Bone marrow (tissue), 2 donors: Measurements from ENCODE around the gene SERAC1.
A peak's percentile ranks its signal among the peaks of the same experiment; 100 is the strongest.

Experiments used
- DNase-seq, 2 donors: peaks; one replicate each; lab custom pipeline; 2025; lab: John Stamatoyannopoulos, UW

Gene SERAC1

DNA sequence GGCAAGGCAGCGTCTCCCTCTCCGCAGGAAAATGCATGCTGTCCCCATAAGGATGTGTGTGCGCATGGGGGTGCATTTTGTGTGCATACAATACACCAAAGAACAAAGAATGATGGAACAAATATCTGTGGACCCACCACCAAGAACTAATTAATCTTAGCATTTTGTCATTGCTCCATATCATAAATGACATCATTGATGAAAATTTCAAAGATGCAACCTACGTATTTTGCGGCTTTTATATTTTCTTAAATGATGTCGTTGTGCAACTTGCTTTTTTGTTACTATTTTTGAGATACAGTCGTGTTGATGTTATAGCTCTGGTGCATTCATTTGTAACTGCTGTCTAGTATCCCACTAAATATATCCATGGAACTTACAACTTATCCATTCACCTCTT lies 89.7 kb downstream of the SERAC1 start:
- no peak for DNase-seq

DNA sequence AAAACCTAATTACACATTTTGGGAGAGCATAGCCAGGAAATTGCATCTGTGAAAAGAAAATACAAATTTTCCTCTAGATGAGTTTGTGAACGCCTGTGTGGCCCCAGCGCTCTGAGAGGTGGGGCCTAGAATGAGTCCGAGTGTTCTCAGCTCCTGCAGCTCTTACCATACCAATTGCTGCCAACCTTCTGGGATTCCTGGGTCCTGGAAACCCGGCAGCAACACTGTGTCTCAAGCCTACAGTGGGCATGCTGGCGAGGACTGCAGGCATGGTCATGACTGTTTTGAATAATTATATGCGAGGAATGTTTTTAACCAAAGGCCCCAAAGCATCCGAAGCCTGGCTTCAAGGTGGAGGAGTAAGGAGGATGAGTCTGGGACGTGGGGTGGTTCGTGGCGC lies 90.4 kb downstream of the SERAC1 start:
- no peak for DNase-seq

DNA sequence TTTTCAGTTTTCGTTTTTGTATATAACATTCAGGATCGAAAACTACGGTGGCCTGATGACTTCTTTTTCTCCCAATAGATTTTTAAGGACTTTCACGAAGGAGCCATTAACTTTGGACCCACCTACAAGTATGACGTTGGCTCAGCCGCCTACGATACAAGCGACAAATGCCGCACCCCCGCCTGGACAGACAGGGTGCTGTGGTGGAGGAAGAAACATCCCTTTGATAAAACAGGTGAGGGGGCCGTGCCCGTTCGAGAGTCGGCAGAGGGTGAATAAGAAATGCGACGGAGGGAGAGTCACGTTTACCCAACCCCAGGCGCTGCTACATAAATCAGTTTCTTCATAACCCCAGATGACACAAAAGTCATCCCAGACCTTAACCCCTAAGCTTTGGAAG lies 91.5 kb downstream of the SERAC1 start:
- no peak for DNase-seq

DNA sequence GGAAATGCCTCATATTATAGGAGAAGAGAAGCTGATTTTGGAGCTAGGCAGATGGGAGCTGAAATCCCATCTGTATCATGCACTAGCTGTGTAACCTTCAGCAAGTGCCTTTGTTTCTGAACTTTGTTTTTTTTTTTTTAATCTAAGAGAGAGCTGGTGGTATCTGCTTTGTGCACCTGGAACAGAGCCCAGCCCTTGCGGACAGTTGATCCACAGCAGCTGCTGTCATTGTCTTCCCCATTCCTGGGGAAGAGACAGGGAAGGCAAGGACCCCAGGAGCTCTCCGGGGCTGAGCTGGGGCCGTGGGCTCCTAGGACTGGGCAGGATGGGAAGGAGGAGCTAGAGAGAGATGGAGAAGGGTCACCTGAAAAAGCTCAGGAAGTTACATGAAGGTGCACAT lies 94.3 kb downstream of the SERAC1 start:
- DNase-seq = no peak

DNA sequence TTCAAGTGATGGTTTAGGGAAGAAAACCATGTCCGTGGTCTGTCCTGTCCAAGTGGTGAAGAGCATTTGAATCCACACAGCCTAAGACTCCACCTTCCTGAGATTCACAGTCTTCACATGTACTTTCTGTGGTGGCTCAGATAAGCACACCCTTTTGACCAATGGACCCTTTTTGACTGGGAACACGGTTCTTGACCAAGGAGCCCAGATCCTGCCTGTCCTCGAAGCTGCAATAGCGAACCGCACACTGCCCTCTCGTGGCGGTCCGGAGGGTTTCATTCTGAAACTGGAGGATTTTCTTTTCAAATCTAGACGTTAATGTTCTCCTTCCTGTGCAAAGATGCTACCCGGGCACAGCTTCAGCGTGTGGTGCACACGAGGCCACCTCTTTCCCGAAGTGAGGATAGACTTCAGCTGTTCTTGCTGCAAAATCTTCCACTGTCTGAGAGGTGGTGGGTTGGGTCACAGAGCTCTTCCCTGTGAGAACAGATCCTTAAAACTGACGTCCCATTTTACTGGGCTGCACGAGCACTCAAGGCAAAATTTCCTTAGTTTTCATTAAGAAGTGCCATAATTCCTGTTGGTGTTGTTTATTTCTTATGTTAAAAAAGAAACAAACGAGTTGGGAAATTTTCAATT lies 95.9 kb downstream of the SERAC1 start:
- peak; percentile 18 to 62 for DNase-seq

DNA sequence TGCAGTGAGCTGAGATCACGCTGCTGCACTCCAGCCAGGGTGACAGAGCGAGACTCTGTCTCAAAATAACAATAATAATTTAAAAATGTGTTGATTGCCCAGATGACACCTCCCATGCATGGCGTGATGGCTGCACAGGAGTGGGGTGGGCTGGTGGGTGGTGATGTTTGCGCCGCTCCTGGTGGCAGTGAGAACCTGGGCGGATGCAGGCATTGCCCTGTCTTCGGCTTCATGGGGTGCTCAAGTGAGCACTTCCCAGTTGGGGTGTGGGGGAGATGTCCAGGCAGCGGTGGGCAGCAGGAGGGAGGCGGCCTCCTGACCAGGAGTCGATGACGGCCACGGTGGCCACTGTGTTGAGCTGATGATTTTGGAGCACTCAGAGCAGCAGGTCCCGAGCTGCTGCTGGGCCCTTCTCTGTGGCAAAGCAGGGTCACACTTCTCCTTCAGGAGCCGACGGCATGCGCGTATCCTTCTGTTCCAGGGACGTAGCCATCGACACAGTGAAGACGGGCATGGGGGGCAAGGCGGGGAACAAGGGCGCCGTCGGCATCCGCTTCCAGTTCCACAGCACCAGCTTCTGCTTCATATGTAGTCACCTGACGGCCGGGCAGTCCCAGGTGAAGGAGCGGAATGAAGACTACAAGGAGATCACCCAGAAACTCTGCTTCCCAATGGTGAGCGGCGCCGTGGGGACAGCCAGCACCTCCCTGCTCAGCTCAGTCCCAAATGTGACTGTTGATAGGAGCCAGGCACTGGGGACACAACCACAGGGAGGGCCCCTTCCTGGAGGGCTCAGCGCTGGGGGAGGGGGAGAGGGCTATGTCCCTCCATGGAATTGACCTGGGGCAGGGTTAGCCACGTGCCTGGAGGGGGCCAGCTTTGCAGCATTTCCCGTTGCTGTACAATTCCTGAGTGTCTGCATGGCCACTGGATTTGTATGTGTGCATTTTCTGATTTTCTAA lies 96.7 kb downstream of the SERAC1 start:
- no peak for DNase-seq

DNA sequence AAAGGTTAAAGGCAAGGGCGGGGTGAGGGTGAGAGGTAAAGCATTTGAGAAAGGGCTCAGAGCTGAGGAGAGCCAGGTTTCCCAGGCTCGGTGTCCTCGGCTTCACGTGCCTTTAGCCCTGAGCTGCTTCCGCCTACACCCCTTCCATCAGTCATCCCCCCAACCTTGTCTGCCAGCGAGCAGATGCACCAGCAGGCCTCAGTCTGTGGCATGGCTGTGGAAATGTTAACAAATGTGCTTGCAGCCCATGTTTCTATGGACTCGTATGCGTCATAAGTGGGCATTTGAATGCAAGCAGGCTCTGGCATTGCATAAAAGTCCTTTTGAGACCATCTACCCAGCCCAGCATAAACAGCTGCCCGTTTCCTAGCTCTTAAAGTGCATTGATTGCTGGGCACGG lies 97.5 kb downstream of the SERAC1 start:
- DNase-seq = no peak

DNA sequence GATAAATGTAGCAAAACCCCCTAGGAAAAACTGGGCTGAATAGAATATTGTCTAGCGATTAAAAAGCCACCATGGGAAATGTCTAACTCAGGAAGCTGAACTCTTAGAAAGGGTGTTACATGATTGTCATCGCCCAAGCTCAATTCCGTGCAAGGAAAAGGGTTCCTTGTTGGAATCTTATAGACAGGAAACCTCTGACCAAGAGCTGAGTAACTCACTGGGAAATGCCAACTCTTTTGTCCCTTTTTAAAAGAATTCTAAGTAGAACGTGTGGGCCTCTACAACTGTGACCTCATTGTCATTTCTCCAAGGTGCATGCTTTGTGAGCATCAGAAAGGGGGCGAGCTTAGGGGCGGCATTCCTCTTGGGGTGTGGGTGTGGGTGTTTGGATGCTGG lies 98.3 kb downstream of the SERAC1 start:
- no peak for DNase-seq

DNA sequence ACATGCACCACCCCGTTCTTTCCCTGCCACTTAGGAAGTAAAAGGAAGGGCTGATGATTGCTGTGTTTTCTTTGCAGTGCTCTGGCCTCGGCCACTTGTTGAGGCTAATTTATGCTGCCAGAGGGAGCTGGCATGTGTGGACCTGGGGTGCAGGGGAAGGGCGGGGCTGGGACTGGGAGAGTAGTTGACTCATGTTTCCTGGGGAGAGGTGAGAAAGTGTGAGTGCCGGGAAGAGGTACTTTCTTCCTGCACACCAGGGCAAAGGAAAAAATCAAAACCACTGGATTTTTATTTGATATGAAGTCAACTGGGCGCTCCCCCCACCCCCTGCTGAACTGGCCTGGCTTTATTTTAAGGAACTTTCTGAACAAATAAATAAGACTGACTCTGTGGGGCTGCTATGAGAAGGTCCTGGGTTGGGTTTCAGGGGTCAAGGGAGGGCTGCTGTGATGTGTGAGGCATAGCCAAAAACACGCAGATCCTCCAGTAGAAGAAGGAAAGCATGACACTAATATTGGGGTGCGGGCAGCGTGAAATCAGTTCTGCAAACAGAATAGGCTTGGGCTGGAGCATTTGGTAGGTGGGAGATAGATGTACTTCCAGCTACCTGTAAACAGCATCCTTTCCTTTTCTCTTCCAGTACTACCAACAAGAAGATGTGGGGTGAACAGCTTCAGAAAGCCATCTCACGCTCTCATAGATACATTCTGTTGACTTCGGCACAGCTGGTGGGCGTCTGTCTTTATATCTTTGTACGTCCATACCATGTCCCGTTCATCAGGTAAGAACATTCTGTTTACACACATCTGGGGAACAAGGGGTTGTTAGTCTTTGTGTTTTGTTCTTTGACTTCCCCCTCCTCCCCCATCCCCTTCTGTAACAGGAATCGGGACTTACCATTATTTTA lies 98.9 kb downstream of the SERAC1 start:
- DNase-seq = no peak

DNA sequence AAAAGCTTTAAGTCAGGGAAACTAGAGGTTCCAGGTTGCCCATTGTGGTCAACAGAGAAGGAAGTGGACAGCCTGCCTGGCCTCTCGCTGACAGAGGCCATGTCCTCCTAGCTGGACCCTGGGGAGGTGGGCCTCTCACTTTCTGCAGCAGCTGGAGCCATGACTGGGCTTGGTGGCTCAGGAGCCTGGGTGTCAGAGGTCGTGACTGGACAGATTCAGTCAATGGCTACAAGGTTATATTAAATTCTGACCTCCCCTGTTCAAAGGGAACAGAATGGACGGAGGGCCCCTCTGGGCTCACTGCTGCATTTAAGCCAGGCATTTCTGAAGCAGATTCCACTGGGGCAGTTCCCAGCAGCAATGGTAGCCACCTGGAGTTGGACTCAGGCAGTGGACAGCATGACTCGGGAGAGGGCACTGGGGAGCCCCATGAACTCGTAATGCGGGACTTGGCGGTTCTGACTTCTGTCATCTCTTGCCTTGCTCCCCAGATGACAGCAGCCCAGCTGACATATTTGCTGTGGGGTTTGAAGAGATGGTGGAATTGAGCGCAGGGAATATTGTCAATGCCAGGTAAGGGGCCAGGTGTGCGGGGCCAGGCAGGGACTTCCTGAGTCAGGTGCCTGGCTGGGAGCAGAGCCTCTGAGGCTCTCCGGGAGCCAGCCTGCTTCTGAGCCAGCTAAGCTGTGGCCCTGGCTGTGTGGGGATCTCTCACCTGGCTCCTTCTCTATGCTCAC lies 99.7 kb downstream of the SERAC1 start:
- no peak for DNase-seq

DNA sequence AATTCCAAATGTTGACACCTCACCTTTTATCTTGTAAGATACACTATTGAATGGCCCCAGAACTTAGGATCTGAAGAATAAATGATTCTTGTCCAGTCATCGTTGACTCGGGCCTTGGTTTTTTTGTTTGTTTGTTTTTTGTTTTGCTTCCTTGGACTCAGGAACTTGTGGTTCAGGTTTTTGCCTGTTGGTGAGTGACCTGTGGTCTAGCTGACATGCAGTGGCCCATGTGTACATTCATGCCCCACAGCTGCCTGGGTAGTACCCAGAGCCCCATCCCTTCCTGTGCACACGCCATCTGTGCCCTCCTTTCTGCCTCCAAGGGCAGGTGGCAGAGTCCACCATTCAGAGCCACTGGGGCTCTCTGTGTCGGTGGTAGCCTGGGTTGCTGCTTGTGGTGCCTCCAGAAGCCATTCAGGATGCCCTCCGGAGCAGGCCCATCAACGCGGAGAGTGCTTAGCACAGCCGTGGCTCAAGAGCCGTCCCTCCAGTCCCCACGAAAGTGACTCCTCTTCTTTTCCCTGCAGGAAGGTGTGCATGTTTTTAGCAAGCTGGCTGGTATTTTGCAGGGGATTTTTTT lies 100.5 kb downstream of the SERAC1 start:
- DNase-seq = no peak

DNA sequence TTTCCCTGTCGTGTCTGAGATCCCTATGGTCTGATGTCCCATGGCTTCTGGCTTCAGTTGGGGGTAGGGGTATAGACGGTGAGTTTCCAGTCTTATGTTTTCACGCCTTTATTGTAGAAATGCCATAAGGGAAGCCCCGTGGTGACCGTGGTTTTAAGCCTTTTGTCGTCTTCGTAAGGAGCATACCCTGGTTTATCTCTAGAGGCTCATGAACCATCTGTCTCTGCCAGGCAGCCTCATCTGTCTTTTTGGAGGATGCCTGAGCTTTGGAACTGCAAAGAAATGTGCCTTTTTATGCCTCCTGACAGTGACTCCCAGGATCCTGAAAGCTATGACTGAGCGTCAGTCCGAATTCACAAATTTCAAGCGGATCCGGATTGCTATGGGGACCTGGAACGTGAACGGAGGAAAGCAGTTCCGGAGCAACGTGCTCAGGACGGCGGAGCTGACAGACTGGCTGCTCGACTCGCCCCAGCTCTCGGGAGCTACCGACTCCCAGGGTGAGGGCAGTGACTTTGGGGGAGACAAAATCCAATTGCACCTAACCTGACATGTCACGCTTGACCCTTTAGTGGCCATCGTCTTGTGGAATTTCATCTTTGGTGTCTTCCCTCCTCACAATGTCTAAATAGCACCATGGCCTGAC lies 101.8 kb downstream of the SERAC1 start:
- no peak for DNase-seq

DNA sequence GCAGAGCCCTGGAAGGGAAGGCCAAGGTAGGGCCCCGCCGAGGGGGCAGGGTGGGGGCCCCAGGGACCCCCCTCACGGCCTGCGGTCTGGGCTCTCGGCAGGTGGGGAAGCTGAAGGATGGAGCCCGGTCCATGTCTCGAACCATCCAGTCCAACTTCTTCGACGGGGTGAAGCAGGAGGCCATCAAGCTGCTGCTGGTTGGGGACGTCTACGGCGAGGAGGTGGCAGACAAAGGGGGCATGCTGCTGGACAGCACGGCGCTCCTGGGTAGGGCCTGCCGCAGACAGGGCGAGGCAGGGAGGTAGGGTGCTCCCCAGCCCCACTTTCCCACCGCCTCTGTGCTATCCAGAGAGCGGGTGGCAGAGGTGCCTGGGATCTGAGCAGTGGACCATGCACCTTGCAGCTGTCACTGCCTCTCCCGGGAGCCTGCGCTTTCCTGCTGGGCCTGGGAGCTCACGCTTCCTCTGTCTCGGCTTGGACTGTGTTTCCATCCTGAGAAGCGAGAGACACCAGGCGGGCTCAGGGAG lies 103.3 kb downstream of the SERAC1 start:
- no peak for DNase-seq

DNA sequence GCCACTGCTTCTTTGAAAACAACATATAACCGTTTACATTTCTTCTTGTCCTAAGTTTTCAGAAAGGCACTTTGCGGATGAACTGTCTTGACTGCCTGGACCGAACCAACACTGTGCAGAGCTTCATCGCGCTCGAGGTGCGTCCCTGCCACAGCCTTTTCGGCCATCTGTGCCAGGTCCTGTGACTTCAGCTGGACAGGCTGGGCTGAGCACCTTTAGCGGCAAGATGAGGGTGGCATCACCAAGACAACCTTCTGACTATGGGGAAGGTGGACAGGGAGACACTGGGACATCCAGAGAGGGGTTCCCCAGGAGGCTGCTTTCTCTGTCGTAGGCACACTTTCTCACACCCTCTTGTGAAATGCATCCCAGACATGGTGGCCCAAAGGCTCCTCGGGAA lies 104.3 kb downstream of the SERAC1 start:
- no peak for DNase-seq

DNA sequence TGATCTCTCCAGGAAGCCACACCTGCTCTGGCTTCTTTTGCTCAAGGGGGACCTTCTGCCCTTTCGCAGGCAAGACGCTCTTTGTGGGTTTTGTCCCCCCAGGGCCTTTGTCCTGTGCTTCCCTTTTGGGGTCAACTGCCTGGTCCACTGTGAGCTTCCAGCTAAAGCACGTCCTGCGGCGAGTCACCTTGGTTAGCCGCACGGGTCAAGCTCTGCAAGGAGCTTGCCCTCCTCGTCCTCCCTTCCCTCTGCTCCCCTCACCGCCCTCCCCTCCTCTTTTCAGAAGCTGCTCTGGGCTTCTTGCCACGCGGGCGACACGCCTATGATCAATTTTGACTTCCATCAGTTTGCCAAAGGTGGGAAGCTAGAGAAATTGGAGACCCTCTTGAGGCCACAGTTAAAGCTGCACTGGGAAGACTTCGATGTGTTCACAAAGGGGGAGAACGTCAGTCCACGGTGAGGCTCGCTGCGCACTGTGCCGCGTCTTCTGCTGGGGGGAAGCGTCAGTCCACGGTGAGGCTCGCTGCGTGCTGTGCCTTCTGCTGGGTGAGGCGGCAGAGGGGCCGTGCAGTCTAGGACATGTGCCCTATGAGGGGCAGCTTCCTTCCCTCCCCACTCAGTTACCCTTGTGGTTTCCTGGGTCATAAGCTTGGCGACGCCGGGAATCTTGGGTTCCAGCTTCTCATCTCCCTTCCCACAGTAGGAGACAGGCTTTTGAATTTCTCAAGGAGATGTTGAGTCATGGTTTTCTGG lies 106.2 kb downstream of the SERAC1 start:
- DNase-seq = no peak

DNA sequence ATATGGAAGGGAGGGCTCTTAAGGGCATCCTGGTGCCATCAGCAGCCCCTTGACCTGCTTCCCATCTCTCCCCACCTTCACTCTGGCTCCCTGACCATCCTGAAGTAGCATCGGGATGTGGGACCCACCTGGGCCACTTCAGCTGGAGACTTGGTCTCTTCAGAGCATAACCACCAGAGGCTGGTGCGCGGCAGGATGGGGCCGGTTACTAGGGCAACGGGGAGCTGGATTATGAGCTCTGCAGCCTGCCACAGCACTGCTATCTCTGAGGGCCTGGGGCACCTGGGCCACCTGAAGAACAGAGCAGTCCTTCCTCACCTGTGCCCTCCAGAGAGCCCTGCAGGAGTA lies 106.7 kb downstream of the SERAC1 start:
- no peak for DNase-seq

DNA sequence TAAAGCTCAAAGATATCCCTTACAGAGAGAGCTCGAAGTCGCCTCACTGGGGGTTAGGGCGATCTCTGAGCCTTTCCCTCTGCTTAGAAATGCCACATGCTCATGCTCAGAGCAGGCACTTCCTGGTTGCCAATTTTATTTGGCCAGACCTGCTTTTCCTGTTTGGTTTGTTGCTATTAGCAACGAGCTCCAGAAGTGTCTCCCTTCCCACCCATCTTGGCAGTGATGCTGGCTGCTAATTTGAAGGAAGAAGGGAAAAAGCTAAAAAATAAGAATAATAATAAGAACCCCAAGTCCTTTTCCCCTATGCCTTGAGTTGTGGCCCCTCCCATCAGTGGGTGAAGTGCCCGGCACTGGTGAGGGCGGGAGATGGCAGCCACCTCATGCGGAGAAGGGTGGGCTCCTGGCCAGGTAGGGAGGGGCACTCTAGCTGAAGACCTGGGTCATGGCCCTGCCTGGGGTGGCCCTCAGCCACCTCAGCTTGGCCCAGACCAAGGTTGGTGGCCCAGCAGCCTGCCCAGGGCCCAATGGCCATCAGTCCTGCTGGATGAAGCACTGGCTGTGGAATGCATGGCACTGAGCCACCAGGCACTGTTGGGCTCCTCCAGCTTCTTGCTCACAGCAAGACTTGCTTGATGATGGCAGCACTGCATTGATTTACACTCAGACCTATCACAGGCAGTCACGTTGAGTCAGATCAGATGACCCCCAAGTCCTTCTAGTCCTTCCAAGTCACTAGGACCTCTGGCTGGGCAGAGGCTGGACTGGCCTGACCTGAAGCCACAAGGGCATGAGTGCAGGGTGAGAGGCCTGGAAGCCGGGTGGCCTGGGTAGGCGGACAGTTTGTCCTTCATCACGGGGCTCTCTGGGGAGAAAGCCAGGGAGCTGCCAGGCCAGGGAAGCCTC lies 107.4 kb downstream of the SERAC1 start:
- no peak for DNase-seq
